MM.1S (cell line): Measurements from ENCODE around the gene OCRL.

Experiments used
- DNase-seq: peaks from one replicate; pipeline ENCODE4 v3.0.0-alpha.2; 2015
- H2AFZ ChIP-seq: fragments of 300-600 bp; sonication (generic); 2 replicates; pipeline ENCODE4 v1.6.0; 2016; ENCODE audit warnings: antibody characterized with exemption, low read length
- H3F3A ChIP-seq: fragments of 300-600 bp; sonication (generic); 2 replicates; pipeline ENCODE4 v1.6.1; 2016; ENCODE audit warnings: mild to moderate bottlenecking, antibody characterized with exemption, low read length, moderate library complexity, mixed read lengths; ENCODE audit not compliant: insufficient read depth
- H3K27ac ChIP-seq: fragments of 300-600 bp; sonication (generic); 2 replicates; pipeline ENCODE4 v1.5.1; 2016; ENCODE audit warnings: mild to moderate bottlenecking, low read length
- H3K27me3 ChIP-seq: fragments of 300-600 bp; sonication (generic); replicated peaks from 2 replicates; pipeline ENCODE4 v1.6.0; 2016; ENCODE audit warnings: low read length; ENCODE audit not compliant: insufficient read depth
- H3K36me3 ChIP-seq: fragments of 300-600 bp; sonication (generic); replicated peaks from 2 replicates; pipeline ENCODE4 v1.6.1; 2016; ENCODE audit warnings: mild to moderate bottlenecking, low read length, mixed read lengths; ENCODE audit not compliant: insufficient read depth
- H3K4me1 ChIP-seq: fragments of 300-600 bp; sonication (generic); 2 replicates; pipeline ENCODE4 v1.6.1; 2016; ENCODE audit warnings: low read length, mixed read lengths
- H3K4me2 ChIP-seq: fragments of 300-600 bp; sonication (generic); 2 replicates; pipeline ENCODE4 v1.6.0; 2016; ENCODE audit warnings: low read depth, low read length
- H3K4me3 ChIP-seq: fragments of 300-600 bp; sonication (generic); 2 replicates; pipeline ENCODE4 v1.5.1; 2016; ENCODE audit warnings: low read length, mixed read lengths
- H3K79me2 ChIP-seq: fragments of 300-600 bp; sonication (generic); 2 replicates; pipeline ENCODE4 v1.6.1; 2016; ENCODE audit warnings: mixed run types, low read length, mixed read lengths
- H3K9ac ChIP-seq: fragments of 300-600 bp; sonication (generic); 2 replicates; pipeline ENCODE4 v1.6.1; 2016; ENCODE audit warnings: low read length, mixed read lengths
- H3K9me2 ChIP-seq: fragments of 300-600 bp; sonication (generic); replicated peaks from 2 replicates; pipeline ENCODE4 v1.6.1; 2016; ENCODE audit warnings: mild to moderate bottlenecking, low read length, mixed read lengths; ENCODE audit not compliant: insufficient read depth
- H3K9me3 ChIP-seq: fragments of 300-600 bp; sonication (generic); replicated peaks from 2 replicates; pipeline ENCODE4 v1.6.1; 2016; ENCODE audit warnings: mild to moderate bottlenecking, low read length, mixed read lengths; ENCODE audit not compliant: insufficient read depth
- H4K20me1 ChIP-seq: fragments of 300-600 bp; sonication (generic); 2 replicates; pipeline ENCODE4 v1.6.1; 2016; ENCODE audit warnings: mild to moderate bottlenecking, low read length, moderate library complexity, mixed read lengths; ENCODE audit not compliant: insufficient read depth
- EZH2 ChIP-seq: fragments of 300-600 bp; sonication (generic); optimal IDR thresholded peaks from 2 replicates; pipeline ENCODE3; 2017; ENCODE audit warnings: low read depth, mild to moderate bottlenecking, antibody characterized with exemption, low read length, mixed read lengths
- EZH2phosphoT487 ChIP-seq: fragments of 300-600 bp; sonication (generic); IDR thresholded peaks from 2 replicates; pipeline ENCODE4 v1.6.1; 2018; ENCODE audit warnings: antibody characterized with exemption, low read length
- TF ChIP-seq, protein P1 (sequence below): fragments of 300-600 bp; sonication (generic); IDR thresholded peaks from 2 replicates; pipeline ENCODE4 v1.5.1; 2016; ENCODE audit warnings: antibody characterized with exemption, low read length, mixed read lengths

OCRL gene

DNA sequence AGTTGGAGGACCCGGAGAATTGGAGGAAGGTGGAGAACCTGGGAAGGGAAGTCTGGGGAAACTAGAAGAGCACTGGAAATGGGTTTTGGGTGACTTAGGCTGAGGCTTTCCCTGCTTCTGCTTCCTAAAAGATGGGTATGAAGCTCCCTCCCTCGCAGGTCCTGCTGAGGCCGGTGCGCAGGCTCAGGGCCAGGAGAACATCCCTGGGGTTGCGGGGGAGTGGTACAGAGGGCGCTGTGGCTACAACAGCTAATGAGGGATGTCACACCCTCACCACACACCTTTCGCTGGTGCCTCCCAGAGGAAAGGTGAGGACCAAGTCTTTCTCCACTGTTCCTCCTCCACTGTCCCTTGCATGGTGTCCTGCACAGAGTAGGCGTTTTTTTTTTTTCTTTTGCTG, 98.9 kb downstream of the OCRL start:
- no peaks in the 10 kb centered on the region for H3K36me3 ChIP-seq
- TF ChIP-seq EZH2phosphoT487 (no peak), EZH2 (no peak)
- TF ChIP-seq, protein P1, sequence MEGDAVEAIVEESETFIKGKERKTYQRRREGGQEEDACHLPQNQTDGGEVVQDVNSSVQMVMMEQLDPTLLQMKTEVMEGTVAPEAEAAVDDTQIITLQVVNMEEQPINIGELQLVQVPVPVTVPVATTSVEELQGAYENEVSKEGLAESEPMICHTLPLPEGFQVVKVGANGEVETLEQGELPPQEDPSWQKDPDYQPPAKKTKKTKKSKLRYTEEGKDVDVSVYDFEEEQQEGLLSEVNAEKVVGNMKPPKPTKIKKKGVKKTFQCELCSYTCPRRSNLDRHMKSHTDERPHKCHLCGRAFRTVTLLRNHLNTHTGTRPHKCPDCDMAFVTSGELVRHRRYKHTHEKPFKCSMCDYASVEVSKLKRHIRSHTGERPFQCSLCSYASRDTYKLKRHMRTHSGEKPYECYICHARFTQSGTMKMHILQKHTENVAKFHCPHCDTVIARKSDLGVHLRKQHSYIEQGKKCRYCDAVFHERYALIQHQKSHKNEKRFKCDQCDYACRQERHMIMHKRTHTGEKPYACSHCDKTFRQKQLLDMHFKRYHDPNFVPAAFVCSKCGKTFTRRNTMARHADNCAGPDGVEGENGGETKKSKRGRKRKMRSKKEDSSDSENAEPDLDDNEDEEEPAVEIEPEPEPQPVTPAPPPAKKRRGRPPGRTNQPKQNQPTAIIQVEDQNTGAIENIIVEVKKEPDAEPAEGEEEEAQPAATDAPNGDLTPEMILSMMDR = no peak
- H3K4me2 ChIP-seq = no peak overlapping the region
- no peak overlapping the region for H3K9ac ChIP-seq
- H2AFZ ChIP-seq = no peak overlapping the region
- H4K20me1 ChIP-seq = no peaks in the 10 kb centered on the region
- H3K4me3 ChIP-seq = no peak overlapping the region
- no peaks in the 10 kb centered on the region for H3K27me3 ChIP-seq
- no peak overlapping the region for H3K27ac ChIP-seq
- no peaks in the 10 kb centered on the region for H3F3A ChIP-seq
- DNase-seq = no peak
- H3K9me2 ChIP-seq = no peaks in the 10 kb centered on the region
- H3K9me3 ChIP-seq = no peaks in the 10 kb centered on the region
- H3K4me1 ChIP-seq = no peaks in the 10 kb centered on the region; the same call in 1 of the 2 replicates
- no peaks in the 10 kb centered on the region for H3K79me2 ChIP-seq

DNA sequence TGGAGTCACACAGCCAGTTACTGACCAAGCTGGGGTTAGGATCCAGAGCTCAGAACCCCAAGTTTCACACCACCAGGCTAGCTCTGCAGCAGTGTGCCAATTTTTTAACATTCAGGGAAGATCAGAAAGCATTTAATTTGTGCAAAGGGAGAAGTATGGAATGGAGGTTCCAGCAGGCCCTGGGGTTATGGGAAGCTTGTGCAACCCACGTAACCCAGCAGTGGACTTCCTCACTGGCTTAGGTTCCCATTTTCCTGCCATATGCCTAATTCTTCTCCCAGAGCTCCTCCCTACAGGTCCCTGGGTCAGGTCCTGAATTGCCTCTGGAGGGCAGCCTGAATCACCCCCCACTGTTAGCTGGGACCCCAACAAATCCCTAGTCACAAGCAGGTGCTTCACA, 100.7 kb downstream of the OCRL start:
- no peaks in the 10 kb centered on the region; the same call in 1 of the 2 replicates for H3K4me1 ChIP-seq
- H3K36me3 ChIP-seq = no peaks in the 10 kb centered on the region
- no peaks in the 10 kb centered on the region for H3K9me2 ChIP-seq
- H3K4me3 ChIP-seq = no peak overlapping the region
- no peaks in the 10 kb centered on the region for H3K9me3 ChIP-seq
- no peak overlapping the region for H3K4me2 ChIP-seq
- no peak for TF ChIP-seq EZH2phosphoT487
- no peak for TF ChIP-seq EZH2
- TF ChIP-seq, protein P1 = no peak
- no peaks in the 10 kb centered on the region for H3F3A ChIP-seq
- no peaks in the 10 kb centered on the region for H4K20me1 ChIP-seq
- no peaks in the 10 kb centered on the region for H3K27me3 ChIP-seq
- no peak overlapping the region for H2AFZ ChIP-seq
- H3K9ac ChIP-seq = no peak overlapping the region
- no peaks in the 10 kb centered on the region for H3K79me2 ChIP-seq
- DNase-seq = no peak
- no peak overlapping the region for H3K27ac ChIP-seq

DNA sequence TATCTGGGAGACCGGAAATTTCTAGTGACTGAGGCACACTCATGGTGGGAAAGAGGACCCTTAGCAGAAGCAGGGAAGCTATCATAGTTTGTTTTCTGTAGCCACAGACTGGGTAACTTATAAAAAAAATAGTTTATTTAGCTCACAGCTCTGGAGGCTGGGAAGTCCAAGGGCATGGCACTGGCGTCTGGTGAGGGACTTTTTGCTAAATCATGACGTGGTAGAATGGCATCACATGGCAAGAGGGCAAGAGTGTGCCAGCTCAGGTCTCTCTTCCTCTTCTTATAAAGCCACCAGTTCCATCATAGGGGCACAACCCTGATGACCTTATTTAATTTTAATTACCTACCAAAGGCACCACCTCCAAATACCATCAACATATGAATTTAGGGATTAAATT, 101.4 kb downstream of the OCRL start:
- Histone ChIP-seq H3K9me2 (no peaks in the 10 kb centered on the region), H3K27ac (no peak overlapping the region), H3K9ac (no peak overlapping the region), H4K20me1 (no peaks in the 10 kb centered on the region), H3F3A (no peaks in the 10 kb centered on the region), H3K9me3 (no peaks in the 10 kb centered on the region), H3K4me1 (no peaks in the 10 kb centered on the region; the same call in 1 of the 2 replicates), H3K4me3 (no peak overlapping the region), H3K4me2 (no peak overlapping the region), H2AFZ (no peak overlapping the region), H3K27me3 (no peaks in the 10 kb centered on the region), H3K36me3 (no peaks in the 10 kb centered on the region), H3K79me2 (no peaks in the 10 kb centered on the region)
- TF ChIP-seq EZH2 (no peak), EZH2phosphoT487 (no peak)
- TF ChIP-seq, protein P1 = no peak
- no peak for DNase-seq

DNA sequence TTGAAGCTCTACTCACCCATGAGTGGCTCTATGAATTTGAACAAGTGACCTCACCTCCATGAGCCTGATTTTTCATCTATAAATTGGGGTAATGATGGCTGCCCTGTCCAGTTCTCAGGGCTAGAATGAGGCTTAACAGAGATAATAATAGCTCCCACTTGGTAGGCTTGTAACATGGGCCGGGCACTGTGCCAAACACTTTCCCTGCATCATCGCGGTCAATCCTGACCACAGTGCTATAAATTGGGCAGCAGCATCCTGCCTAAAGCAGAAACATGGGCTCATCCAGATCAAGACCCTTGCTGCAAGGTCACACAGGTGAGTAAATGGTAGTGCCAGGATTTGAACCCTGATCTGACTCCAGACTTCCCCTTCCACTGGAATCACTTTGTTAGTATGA, 101.9 kb downstream of the OCRL start:
- Histone ChIP-seq H3K4me3 (no peak overlapping the region), H3K36me3 (no peaks in the 10 kb centered on the region), H3K4me2 (no peak overlapping the region), H4K20me1 (no peaks in the 10 kb centered on the region), H2AFZ (no peak overlapping the region), H3K4me1 (no peaks in the 10 kb centered on the region; the same call in 1 of the 2 replicates), H3K9ac (no peak overlapping the region), H3K27ac (no peak overlapping the region), H3K9me2 (no peaks in the 10 kb centered on the region), H3K79me2 (no peaks in the 10 kb centered on the region), H3K27me3 (no peaks in the 10 kb centered on the region), H3K9me3 (no peaks in the 10 kb centered on the region), H3F3A (no peaks in the 10 kb centered on the region)
- no peak for TF ChIP-seq EZH2phosphoT487
- TF ChIP-seq, protein P1 = no peak
- TF ChIP-seq EZH2 = no peak
- DNase-seq = no peak
